Measurements from ENCODE around the gene ACOT9.

ACOT9 gene

DNA sequence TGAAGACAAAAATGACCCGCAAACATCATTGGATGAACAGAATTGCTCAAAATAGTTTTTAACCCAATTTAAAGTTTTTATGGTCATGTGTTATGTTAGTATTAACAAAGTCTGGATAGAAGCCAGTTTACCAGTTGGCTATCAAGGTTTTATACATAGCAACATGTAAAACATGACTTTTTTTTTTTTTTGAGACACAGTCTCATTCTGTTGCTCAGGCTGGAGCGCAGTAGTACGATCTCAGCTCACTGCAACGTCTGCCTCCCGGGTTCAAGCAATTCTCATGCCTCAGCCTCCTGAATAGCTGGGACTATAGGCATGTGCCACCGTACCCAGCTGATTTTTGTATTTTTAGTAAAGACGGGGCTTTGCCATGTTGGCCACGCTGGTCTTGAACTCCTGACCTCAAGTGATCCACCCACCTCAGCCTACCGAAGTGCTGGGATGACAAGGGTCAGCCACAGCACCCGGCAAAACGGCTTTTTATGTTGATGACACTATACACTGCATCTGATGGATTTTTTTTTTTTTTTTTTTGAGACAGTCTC is 43.3 kb upstream of the ACOT9 start:
- Histone ChIP-seq H3K36me3 (ENCODE audit: control insufficient read depth in 4 of 4, insufficient read depth in 4 of 4, low read length in 3 of 4) (peaks cover 0 to 7% (median 4%) of the 10 kb centered on the region in 4 experiments), H3K4me1 (ENCODE audit: control extremely low read depth in 1 of 4, control insufficient read depth in 4 of 4, insufficient read depth in 4 of 4, low read length in 3 of 4) (peaks cover 4 to 18% (median 11%) of the 10 kb centered on the region in 4 experiments), H3K9me3 (ENCODE audit: control extremely low read depth in 1 of 5, control insufficient read depth in 4 of 5, insufficient read depth in 2 of 5, low read depth in 1 of 5, low read length in 4 of 5) (no peaks in the 10 kb centered on the region), H3K4me3 (ENCODE audit: control insufficient read depth in 1 of 7, extremely low read depth in 1 of 7, insufficient read depth in 4 of 7, low read depth in 2 of 7, low read length in 6 of 7) (no peak overlapping the region), H3K27me3 (replicated peaks in 2 of 5; ENCODE audit: control insufficient read depth in 4 of 5, insufficient read depth in 5 of 5, low read length in 4 of 5) (no peaks in the 10 kb centered on the region), H3K27ac (ENCODE audit: insufficient read depth in 1 of 2, low read depth in 1 of 2, low read length in 2 of 2, poor library complexity in 1 of 2, severe bottlenecking in 2 of 2) (no peak overlapping the region)
- whole genome bisulfite sequencing (ENCODE audit: insufficient coverage): 93% methylated on average over 7 of the region's 11 CpGs
- peak in 1 of 3 donors; percentile 22 for DNase-seq
- ChIA-PET CTCF (no interaction called here), POLR2A (no interaction called here)

DNA sequence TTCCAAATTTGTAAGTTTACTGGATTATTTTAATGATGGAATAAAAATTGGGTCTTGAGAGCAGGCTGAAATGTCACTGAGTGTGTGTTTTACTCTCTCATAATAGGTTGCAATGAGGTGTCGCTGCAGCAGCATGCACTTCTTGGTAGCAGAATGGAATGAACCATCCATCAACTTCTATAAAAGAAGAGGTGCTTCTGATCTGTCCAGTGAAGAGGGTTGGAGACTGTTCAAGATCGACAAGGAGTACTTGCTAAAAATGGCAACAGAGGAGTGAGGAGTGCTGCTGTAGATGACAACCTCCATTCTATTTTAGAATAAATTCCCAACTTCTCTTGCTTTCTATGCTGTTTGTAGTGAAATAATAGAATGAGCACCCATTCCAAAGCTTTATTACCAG is 42.5 kb upstream of the ACOT9 start:
- Histone ChIP-seq H3K36me3 (ENCODE audit: control insufficient read depth in 4 of 4, insufficient read depth in 4 of 4, low read length in 3 of 4) (peaks cover 0 to 7% (median 4%) of the 10 kb centered on the region in 4 experiments), H3K4me1 (ENCODE audit: control extremely low read depth in 1 of 4, control insufficient read depth in 4 of 4, insufficient read depth in 4 of 4, low read length in 3 of 4) (peaks cover 5 to 23% (median 14%) of the 10 kb centered on the region in 4 experiments), H3K27me3 (replicated peaks in 2 of 5; ENCODE audit: control insufficient read depth in 4 of 5, insufficient read depth in 5 of 5, low read length in 4 of 5) (no peaks in the 10 kb centered on the region), H3K27ac (ENCODE audit: insufficient read depth in 1 of 2, low read depth in 1 of 2, low read length in 2 of 2, poor library complexity in 1 of 2, severe bottlenecking in 2 of 2) (no peak overlapping the region), H3K9me3 (ENCODE audit: control extremely low read depth in 1 of 5, control insufficient read depth in 4 of 5, insufficient read depth in 2 of 5, low read depth in 1 of 5, low read length in 4 of 5) (no peaks in the 10 kb centered on the region), H3K4me3 (ENCODE audit: control insufficient read depth in 1 of 7, extremely low read depth in 1 of 7, insufficient read depth in 4 of 7, low read depth in 2 of 7, low read length in 6 of 7) (peak overlapping the region in 1 of 7 experiments; percentile 31)
- WGBS (ENCODE audit: insufficient coverage): no CpG with 5 or more reads among the region's 2 CpGs
- CTCF ChIA-PET: no interaction called here
- POLR2A ChIA-PET: no interaction called here
- DNase-seq: no peak

DNA sequence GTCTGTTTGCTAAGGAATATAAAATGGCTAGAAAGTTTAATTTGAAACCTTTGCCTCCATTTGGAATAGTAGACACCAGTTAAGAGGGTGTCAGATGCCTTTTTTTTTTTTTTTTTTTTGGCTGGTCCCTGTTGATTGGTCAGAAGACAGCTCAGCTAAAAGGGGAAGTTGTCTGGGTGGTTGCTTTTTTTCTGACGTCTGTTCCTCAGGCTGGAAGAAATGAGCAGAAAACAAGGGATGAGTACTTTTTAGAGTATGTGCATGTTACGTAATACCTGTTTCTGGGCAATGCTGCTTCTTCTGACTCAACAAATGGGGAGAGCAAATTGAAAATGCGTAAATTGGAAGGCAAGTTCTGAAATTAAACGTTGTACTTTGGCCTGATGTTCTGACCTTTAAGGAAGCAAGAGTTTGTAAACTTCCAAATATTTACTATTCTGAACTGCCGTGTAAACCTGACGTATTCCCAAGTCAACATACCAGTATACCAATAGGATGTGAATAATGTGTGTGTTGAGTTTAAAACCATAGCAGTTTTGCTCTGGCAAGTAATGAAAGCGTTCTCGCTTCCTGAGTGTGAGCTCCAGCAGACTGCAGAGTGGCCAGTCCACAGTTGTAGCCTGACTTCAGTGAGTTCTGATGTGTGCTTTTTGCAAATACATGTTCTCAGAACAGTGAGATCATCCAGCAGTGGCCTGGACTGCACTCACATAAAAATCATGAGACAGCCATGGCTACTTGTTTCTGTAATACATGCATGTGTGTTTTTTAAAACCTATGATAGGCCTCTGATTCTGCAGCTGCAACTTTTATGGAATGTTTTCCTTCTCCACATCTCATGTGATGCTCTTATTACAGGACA is 41.6 kb upstream of the ACOT9 start:
- Histone ChIP-seq H3K9me3 (ENCODE audit: control extremely low read depth in 1 of 5, control insufficient read depth in 4 of 5, insufficient read depth in 2 of 5, low read depth in 1 of 5, low read length in 4 of 5) (no peaks in the 10 kb centered on the region), H3K4me3 (ENCODE audit: control insufficient read depth in 1 of 7, extremely low read depth in 1 of 7, insufficient read depth in 4 of 7, low read depth in 2 of 7, low read length in 6 of 7) (peak overlapping the region in 6 of 7 experiments; percentile 65 to 88 (median 82)), H3K4me1 (ENCODE audit: control extremely low read depth in 1 of 4, control insufficient read depth in 4 of 4, insufficient read depth in 4 of 4, low read length in 3 of 4) (peaks cover 7 to 23% (median 14%) of the 10 kb centered on the region in 4 experiments), H3K36me3 (ENCODE audit: control insufficient read depth in 4 of 4, insufficient read depth in 4 of 4, low read length in 3 of 4) (peaks cover 0 to 7% (median 4%) of the 10 kb centered on the region in 4 experiments), H3K27ac (ENCODE audit: insufficient read depth in 1 of 2, low read depth in 1 of 2, low read length in 2 of 2, poor library complexity in 1 of 2, severe bottlenecking in 2 of 2) (peak overlapping the region; percentile 64 to 92), H3K27me3 (replicated peaks in 2 of 5; ENCODE audit: control insufficient read depth in 4 of 5, insufficient read depth in 5 of 5, low read length in 4 of 5) (no peaks in the 10 kb centered on the region)
- ChIA-PET CTCF (interaction anchor here (0.6 to 1.2 kb wide), 4 partner anchors 16 to 1293 kb away, joined by 3 to 11 read pairs (median 4); no protein-coding TSS in a partner anchor), POLR2A (interaction anchor here (2.4 kb wide), 1 partner anchor 117 kb away, joined by 19 read pairs; no protein-coding TSS in a partner anchor)
- WGBS (ENCODE audit: insufficient coverage): 59% methylated on average over 4 of the region's 8 CpGs
- DNase-seq: peak; percentile 74 to 86 (median 82)

DNA sequence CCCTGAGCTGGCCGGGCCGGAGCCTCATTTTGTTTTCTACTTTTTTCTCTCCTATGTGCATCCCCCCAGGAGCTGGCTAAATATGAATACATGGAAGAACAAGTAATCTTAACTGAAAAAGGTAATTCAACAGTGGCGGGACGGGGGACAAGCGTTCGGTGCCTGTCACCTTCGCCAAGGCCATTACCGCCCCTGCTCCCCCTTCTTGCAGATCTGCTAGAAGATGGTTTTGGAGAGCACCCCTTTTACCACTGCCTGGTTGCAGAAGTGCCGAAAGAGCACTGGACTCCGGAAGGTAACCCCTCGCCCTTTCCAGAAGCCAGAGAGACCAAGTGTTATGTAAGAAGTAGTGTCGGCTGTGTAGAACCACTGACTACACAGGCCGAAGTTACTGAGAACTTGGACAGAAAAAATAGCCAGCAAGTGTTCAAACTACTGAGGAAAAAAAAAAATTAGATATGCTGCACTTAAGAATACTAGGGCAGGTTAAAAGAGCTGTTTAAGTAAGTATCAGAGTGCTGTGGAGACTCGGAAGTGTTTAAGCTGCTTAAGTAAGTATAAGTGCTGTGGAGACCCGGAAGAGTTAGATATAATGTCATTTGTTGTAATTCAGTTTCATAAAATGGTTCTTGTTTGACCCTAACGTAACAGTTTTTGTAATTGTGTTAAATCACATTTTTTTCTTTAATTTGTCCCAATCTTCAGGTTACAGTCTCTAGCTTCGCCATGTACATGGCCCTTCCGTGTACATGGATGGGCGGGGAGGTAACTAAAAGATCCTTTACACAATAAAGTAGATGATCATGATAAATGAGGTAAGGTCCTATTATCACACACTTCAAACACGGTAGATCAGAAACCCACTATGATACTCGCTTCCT is 40.8 kb upstream of the ACOT9 start:
- POLR2A ChIA-PET: interaction anchor here (0.9 to 2.4 kb wide), 2 partner anchors 18 to 118 kb away, joined by 3 to 19 read pairs; no protein-coding TSS in a partner anchor
- WGBS (ENCODE audit: insufficient coverage): 30% methylated on average over 11 of the region's 21 CpGs

DNA sequence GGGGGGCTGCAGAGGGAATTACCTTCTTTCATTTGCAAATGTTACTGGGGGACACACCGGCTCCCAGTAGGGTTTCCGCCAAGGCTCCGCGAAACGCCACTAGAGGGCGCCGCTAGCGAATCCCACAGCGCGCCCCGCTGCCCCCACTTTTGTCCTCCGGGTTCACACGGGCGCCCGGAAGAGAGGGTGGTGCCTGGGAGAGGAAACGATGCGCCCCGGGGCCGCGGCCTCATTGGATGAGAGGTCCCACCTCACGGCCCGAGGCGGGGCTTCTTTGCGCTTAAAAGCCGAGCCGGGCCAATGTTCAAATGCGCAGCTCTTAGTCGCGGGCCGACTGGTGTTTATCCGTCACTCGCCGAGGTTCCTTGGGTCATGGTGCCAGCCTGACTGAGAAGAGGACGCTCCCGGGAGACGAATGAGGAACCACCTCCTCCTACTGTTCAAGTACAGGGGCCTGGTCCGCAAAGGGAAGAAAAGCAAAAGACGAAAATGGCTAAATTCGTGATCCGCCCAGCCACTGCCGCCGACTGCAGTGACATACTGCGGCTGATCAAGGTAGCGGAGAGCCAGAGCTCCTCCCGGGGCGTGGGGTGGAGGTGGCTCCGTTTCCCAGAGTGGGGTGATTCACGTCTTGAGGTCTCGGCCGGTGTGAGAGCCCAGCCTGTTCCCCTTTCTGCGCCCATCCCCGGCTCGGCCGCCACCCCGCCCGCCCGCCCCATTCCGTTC is 40.0 kb upstream of the ACOT9 start, which contains the start of gene SAT1:
TSS of gene SAT1 (plus strand) at position 311 of the 726 bp plus-strand sequence. CDS start at position 490, 179 bp downstream.
- peak within 1 kb of the TSS; percentile 58 to 88 (median 80) for H3K4me3 ChIP-seq (ENCODE audit: control insufficient read depth in 1 of 7, extremely low read depth in 1 of 7, insufficient read depth in 4 of 7, low read depth in 2 of 7, low read length in 6 of 7)
- H3K9me3 ChIP-seq (ENCODE audit: control extremely low read depth in 1 of 5, control insufficient read depth in 4 of 5, insufficient read depth in 2 of 5, low read depth in 1 of 5, low read length in 4 of 5): no peaks in the 10 kb centered on the region
- ChIA-PET POLR2A (interaction anchor here (0.8 to 2.4 kb wide), 5 partner anchors 16 to 119 kb away, joined by 3 to 19 read pairs (median 5); no protein-coding TSS in a partner anchor), CTCF (interaction anchor here (0.7 to 1.8 kb wide), 8 partner anchors 10 to 118 kb away, joined by 3 to 16 read pairs (median 4); partner anchors contain the start of gene ACOT9)
- peaks cover 0 to 7% (median 4%) of the 10 kb centered on the region in 4 experiments for H3K36me3 ChIP-seq (ENCODE audit: control insufficient read depth in 4 of 4, insufficient read depth in 4 of 4, low read length in 3 of 4)
- peak within 1 kb of the TSS; percentile 85 to 92 for H3K27ac ChIP-seq (ENCODE audit: insufficient read depth in 1 of 2, low read depth in 1 of 2, low read length in 2 of 2, poor library complexity in 1 of 2, severe bottlenecking in 2 of 2)
- DNase-seq: peak; percentile 94 to 97 (median 96)
- WGBS (ENCODE audit: insufficient coverage): 23% methylated on average over 45 of the region's 58 CpGs
- H3K27me3 ChIP-seq (replicated peaks in 2 of 5; ENCODE audit: control insufficient read depth in 4 of 5, insufficient read depth in 5 of 5, low read length in 4 of 5): no peaks in the 10 kb centered on the region
- peaks cover 7 to 23% (median 14%) of the 10 kb centered on the region in 4 experiments for H3K4me1 ChIP-seq (ENCODE audit: control extremely low read depth in 1 of 4, control insufficient read depth in 4 of 4, insufficient read depth in 4 of 4, low read length in 3 of 4)

More for the DNA sequence above, 40.8 kb upstream of the ACOT9 start:
- Histone ChIP-seq H3K4me3 (ENCODE audit: control insufficient read depth in 1 of 7, extremely low read depth in 1 of 7, insufficient read depth in 4 of 7, low read depth in 2 of 7, low read length in 6 of 7) (peak overlapping the region; percentile 27 to 88 (median 80)), H3K27me3 (replicated peaks in 2 of 5; ENCODE audit: control insufficient read depth in 4 of 5, insufficient read depth in 5 of 5, low read length in 4 of 5) (no peaks in the 10 kb centered on the region), H3K36me3 (ENCODE audit: control insufficient read depth in 4 of 4, insufficient read depth in 4 of 4, low read length in 3 of 4) (peaks cover 0 to 7% (median 4%) of the 10 kb centered on the region in 4 experiments), H3K9me3 (ENCODE audit: control extremely low read depth in 1 of 5, control insufficient read depth in 4 of 5, insufficient read depth in 2 of 5, low read depth in 1 of 5, low read length in 4 of 5) (no peaks in the 10 kb centered on the region), H3K27ac (ENCODE audit: insufficient read depth in 1 of 2, low read depth in 1 of 2, low read length in 2 of 2, poor library complexity in 1 of 2, severe bottlenecking in 2 of 2) (peak overlapping the region; percentile 64 to 92), H3K4me1 (ENCODE audit: control extremely low read depth in 1 of 4, control insufficient read depth in 4 of 4, insufficient read depth in 4 of 4, low read length in 3 of 4) (peaks cover 7 to 23% (median 14%) of the 10 kb centered on the region in 4 experiments)
- CTCF ChIA-PET: interaction anchor here (0.6 to 1.8 kb wide), 7 partner anchors 9 to 1294 kb away, joined by 3 to 16 read pairs (median 4); no protein-coding TSS in a partner anchor
- DNase-seq: peak in 1 of 3 donors; percentile 38

DNA sequence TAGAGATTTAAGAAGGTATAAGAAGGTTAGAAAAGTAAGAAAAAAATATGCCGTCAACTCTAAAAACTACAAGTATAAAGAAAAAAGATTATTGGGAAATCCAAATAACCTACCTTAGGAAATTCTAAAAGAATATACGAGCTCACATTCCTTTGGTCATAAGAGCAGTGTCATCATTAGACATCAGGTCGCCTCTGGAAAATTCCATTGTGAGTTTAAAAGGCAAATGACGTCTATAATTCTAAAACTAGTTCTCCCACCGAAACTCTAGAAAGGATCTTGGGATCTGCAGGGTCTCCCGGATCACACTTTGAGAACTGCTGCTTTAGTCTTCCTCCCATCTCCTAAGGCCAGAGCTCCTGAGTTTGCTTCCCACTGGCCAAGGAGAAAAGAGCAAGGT is 39.4 kb upstream of the ACOT9 start:
- H3K4me1 ChIP-seq (ENCODE audit: control extremely low read depth in 1 of 4, control insufficient read depth in 4 of 4, insufficient read depth in 4 of 4, low read length in 3 of 4): peaks cover 7 to 23% (median 14%) of the 10 kb centered on the region in 4 experiments
- ChIA-PET CTCF (interaction anchor here (0.8 to 1.8 kb wide), 8 partner anchors 12 to 119 kb away, joined by 3 to 16 read pairs (median 4); partner anchors contain the start of gene ACOT9), POLR2A (interaction anchor here (0.8 to 2.4 kb wide), 5 partner anchors 15 to 120 kb away, joined by 3 to 19 read pairs (median 5); no protein-coding TSS in a partner anchor)
- H3K36me3 ChIP-seq (ENCODE audit: control insufficient read depth in 4 of 4, insufficient read depth in 4 of 4, low read length in 3 of 4): peaks cover 0 to 7% (median 4%) of the 10 kb centered on the region in 4 experiments
- DNase-seq: no peak
- H3K27ac ChIP-seq (ENCODE audit: insufficient read depth in 1 of 2, low read depth in 1 of 2, low read length in 2 of 2, poor library complexity in 1 of 2, severe bottlenecking in 2 of 2): peak overlapping the region in 1 of 2 experiments; percentile 88
- H3K9me3 ChIP-seq (ENCODE audit: control extremely low read depth in 1 of 5, control insufficient read depth in 4 of 5, insufficient read depth in 2 of 5, low read depth in 1 of 5, low read length in 4 of 5): no peaks in the 10 kb centered on the region
- WGBS (ENCODE audit: insufficient coverage): 69% methylated on average over 5 of the region's 6 CpGs
- H3K4me3 ChIP-seq (ENCODE audit: control insufficient read depth in 1 of 7, extremely low read depth in 1 of 7, insufficient read depth in 4 of 7, low read depth in 2 of 7, low read length in 6 of 7): peak overlapping the region in 4 of 7 experiments; percentile 15 to 84 (median 49)
- H3K27me3 ChIP-seq (replicated peaks in 2 of 5; ENCODE audit: control insufficient read depth in 4 of 5, insufficient read depth in 5 of 5, low read length in 4 of 5): no peaks in the 10 kb centered on the region
